ENCODE measurements around the gene ROGDI.

Gene ROGDI, protein sequence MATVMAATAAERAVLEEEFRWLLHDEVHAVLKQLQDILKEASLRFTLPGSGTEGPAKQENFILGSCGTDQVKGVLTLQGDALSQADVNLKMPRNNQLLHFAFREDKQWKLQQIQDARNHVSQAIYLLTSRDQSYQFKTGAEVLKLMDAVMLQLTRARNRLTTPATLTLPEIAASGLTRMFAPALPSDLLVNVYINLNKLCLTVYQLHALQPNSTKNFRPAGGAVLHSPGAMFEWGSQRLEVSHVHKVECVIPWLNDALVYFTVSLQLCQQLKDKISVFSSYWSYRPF

DNA sequence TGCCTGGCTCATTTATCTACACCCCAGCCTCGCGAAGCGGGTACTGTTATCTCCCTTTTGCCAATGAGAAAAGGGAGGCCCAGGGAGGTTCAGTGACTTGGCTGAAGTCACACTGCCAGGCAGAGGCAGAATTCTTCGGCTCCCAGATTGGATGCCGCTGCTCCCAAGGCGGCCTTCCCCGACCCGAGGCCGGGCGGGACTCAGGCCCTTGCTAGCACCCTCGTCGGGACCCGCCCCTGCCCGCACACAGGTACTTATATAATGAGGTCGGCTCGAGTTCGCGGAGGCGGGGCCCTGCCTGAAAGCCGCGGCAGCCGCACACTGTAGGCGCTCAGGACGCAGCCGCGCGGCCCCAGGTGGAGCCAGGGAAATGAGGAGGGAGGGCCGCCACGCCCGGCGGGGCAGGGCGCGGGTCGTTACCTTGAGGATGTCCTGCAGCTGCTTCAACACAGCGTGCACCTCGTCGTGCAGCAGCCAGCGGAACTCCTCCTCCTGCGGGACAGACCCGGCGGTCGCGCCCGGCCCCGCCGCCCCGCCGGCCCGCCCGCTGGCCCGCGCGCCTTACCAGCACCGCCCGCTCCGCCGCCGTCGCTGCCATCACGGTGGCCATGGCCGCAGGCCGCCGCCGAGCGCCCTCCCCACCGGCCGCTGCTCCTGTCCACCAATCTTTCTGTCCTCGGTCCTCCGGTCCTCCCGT is at the start of gene ROGDI:
ROGDI (minus strand) TSS at position 672 of the 697 bp plus-strand sequence; CDS start at position 610, 62 bp downstream.
- TF ChIP-seq, protein P1, sequence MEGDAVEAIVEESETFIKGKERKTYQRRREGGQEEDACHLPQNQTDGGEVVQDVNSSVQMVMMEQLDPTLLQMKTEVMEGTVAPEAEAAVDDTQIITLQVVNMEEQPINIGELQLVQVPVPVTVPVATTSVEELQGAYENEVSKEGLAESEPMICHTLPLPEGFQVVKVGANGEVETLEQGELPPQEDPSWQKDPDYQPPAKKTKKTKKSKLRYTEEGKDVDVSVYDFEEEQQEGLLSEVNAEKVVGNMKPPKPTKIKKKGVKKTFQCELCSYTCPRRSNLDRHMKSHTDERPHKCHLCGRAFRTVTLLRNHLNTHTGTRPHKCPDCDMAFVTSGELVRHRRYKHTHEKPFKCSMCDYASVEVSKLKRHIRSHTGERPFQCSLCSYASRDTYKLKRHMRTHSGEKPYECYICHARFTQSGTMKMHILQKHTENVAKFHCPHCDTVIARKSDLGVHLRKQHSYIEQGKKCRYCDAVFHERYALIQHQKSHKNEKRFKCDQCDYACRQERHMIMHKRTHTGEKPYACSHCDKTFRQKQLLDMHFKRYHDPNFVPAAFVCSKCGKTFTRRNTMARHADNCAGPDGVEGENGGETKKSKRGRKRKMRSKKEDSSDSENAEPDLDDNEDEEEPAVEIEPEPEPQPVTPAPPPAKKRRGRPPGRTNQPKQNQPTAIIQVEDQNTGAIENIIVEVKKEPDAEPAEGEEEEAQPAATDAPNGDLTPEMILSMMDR (IDR thresholded peaks at IDR 0.05; ENCODE audit: low read depth, low read length, missing control alignments), result no peak
- peak within 1 kb of the TSS; percentile 58 for H3K4me3 ChIP-seq (replicated peaks; ENCODE audit: low read depth, low read length)
- no peak for DNase-seq (ENCODE audit: extremely low read depth, low read depth)

DNA sequence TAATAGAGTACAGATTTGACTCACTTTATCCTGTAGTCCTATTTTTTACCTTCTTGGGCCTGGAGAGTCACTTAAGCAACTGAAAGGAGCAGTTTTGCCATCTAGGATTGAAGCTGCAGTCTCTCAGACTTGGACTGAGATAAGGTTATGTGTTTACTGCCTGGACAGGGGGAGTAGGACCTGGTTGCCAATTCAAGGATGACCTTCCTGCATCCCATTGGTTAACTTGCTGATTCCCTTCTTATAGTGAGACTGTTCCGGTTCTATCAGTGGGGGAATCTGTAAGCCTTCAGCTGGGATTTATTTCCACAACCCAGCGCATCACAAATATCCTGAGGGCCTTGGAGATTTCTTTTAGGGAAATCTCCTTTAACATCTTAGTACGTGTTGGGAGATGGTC is 47.8 kb upstream of the ROGDI start:
- DNase-seq (ENCODE audit: extremely low read depth, low read depth), result no peak
- TF ChIP-seq, protein P1 (IDR thresholded peaks at IDR 0.05; ENCODE audit: low read depth, low read length, missing control alignments), result no peak
- peak overlapping the region; percentile 94 for H3K4me3 ChIP-seq (replicated peaks; ENCODE audit: low read depth, low read length)

- no peak for DNase-seq (ENCODE audit: extremely low read depth, low read depth)
- TF ChIP-seq, protein P1 (IDR thresholded peaks at IDR 0.05; ENCODE audit: low read depth, low read length, missing control alignments), result no peak
- peak overlapping the region; percentile 94 for H3K4me3 ChIP-seq (replicated peaks; ENCODE audit: low read depth, low read length)
These were observed 45.5 kb upstream of the ROGDI start for GRCh38 chr16:4847774-4848587.

DNA sequence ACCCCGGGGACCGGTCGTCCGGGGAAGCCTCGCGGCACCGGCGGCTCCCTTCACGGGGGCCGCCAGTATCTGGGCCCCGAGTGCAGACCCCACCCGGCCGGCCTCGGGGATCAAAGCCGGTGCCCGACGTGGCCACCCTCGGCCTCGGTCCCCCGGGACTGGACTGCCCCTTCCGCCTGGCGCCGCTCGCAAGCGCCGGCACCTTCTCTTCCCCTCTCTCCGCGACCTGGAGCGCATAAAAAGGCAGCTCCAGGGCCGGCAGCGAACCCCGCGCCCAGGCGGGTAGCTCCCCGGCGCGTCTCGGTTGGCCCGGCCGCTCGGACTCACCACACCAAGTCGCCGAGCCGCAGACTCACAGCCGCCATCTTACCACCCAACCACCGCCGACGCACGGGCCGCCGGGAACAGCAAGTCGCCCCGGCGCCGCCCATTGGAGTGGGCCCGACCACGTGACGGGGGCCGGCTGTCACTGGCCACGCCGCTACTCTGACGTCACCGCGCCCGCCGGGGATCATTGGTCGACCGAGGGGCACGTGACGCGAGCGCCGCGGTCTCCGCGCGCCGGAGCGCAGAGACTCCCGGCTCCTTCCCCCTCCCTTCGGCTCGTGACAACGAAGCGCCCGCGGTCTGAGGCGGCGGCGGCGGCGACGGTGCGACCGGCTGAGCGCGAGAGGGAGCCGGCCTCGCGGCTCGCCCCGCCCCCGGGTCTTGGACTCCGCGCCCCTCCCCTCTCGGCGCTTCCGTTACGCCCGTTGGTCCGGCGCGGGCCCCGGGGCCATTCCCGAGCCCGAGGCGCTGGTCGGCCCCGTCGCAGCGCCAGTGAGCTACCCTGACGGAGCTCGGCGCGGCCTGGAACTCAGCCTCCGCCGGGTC is 44.7 kb upstream of the ROGDI start, which contains the start of the genes GLYR1 and UBN1:
GLYR1 (minus strand) TSS at position 388 of the 873 bp plus-strand sequence; CDS start at position 365, 23 bp downstream.
UBN1 (plus strand) TSS at position 581 of the 873 bp plus-strand sequence. CDS start 5,437 bp downstream, outside the sequence.
- TF ChIP-seq, protein P1 (IDR thresholded peaks at IDR 0.05; ENCODE audit: low read depth, low read length, missing control alignments), result no peak
- peak within 1 kb of the TSS; percentile 94 for H3K4me3 ChIP-seq (replicated peaks; ENCODE audit: low read depth, low read length)
- peak; percentile 79 for DNase-seq (ENCODE audit: extremely low read depth, low read depth)

DNA sequence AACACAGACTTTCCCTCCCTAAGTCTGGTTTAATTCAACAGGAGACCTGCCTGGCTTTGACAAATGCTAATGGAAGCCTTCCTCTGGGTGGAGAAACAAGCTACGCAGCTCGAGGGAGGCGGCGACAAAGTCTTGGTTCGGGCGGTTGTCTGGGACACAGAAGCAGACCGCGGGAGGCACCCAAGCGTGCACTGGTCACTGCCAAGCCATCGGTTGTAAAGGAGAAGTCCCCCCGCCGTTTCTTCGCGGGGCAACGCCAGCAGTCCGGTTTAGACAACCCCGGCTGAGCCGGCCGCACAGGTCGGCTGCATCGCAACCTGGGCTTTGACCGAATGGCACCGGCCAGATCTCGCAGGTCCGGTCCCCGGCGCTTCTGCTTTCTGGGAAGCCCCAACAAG is 44.1 kb upstream of the ROGDI start:
- peak overlapping the region; percentile 94 for H3K4me3 ChIP-seq (replicated peaks; ENCODE audit: low read depth, low read length)
- DNase-seq (ENCODE audit: extremely low read depth, low read depth), result no peak
- TF ChIP-seq, protein P1 (IDR thresholded peaks at IDR 0.05; ENCODE audit: low read depth, low read length, missing control alignments), result no peak

DNA sequence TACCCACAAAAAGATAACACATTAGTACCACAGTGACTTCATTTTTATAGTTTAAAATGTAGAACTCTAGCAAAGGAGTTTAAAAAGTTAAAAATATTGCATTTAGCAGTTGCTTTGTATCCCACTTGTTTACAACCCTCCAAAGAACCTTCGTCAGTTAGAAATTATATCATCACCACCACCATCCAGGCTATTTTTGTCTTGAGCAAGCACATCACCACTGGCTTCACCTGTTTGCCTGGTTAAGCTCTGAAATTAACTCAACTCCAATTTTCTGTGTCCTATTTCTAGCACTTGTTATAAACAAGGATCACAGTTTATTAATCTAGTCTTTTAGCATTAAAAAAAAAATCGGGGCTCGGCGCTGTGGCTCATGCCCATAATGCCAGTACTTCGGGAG is 38.6 kb upstream of the ROGDI start:
- TF ChIP-seq, protein P1 (IDR thresholded peaks at IDR 0.05; ENCODE audit: low read depth, low read length, missing control alignments), result no peak
- DNase-seq (ENCODE audit: extremely low read depth, low read depth), result no peak
- H3K4me3 ChIP-seq (replicated peaks; ENCODE audit: low read depth, low read length), result no peak overlapping the region
